ENCODE data around the gene MCOLN1. TPM values are rescaled to one million over a fixed set of nuclear protein-coding genes. Genes with fewer than 3 reads are reported as not detected.
A peak's percentile ranks its signal among the peaks of the same experiment; 100 is the strongest.

The MCOLN1 gene
- total and polyA plus RNA-seq, 9 of the 15 experiments (the other 6 are each of a cell fraction or from before 2014, with no cell fraction given): 0.25 to 15.4 (median 7.1) TPM

- Histone ChIP-seq H3K4me3 (no peak overlapping the region), H3K9me3 (replicated peaks; ENCODE audit: control insufficient read depth, insufficient read depth, low read depth, low read length) (no peaks in the 10 kb centered on the region), H3K9me1 (ENCODE audit: control insufficient read depth, insufficient read depth, low read length) (no peaks in the 10 kb centered on the region), H3K27me3 (ENCODE audit: control insufficient read depth in 2 of 2, insufficient read depth in 2 of 2, low read length in 2 of 2) (no peaks in the 10 kb centered on the region), H2AFZ (ENCODE audit: low read depth, low read length) (no peak overlapping the region), H3K79me2 (ENCODE audit: control insufficient read depth, insufficient read depth, low read length) (no peaks in the 10 kb centered on the region), H3K4me1 (replicated peaks in 1 of 2; ENCODE audit: control insufficient read depth in 2 of 2, insufficient read depth in 2 of 2, low read length in 2 of 2) (peaks cover 24 to 35% of the 10 kb centered on the region in 2 experiments), H3K9ac (ENCODE audit: insufficient read depth in 1 of 2, low read depth in 2 of 2, low read length in 2 of 2) (no peak overlapping the region), H3K36me3 (ENCODE audit: control insufficient read depth, insufficient read depth, low read length) (no peaks in the 10 kb centered on the region), H4K20me1 (replicated peaks; ENCODE audit: control insufficient read depth, insufficient read depth, low read length) (no peaks in the 10 kb centered on the region), H3K27ac (ENCODE audit: extremely low read depth, low read depth, low read length) (no peak overlapping the region), H3K4me2 (ENCODE audit: insufficient read depth, low read length) (no peak overlapping the region)
- FAIRE-seq (peak; percentile 35), DNase-seq (ENCODE audit: extremely low read depth in 1 of 4, low spot score in 3 of 4) (peak in 1 of 4 experiments; percentile 76), ATAC-seq (no peak)
- intact Hi-C loops (cut with micrococcal nuclease): no loop called here
- WGBS (ENCODE audit: insufficient coverage, low coverage, missing lambda C conversion rate): 0% methylated on average over 3 of the region's 3 CpGs
- in situ Hi-C loops (cut with MboI): no loop called here
- POLR2A ChIA-PET: interaction anchor here (1.6 kb wide), 1 partner anchor 13 kb away, joined by 4 read pairs; no protein-coding TSS in a partner anchor
- CTCF ChIA-PET (ENCODE audit: low intra/inter-chr PET ratio): no interaction called here
- no TSS peak for BruUV-seq (replicated peaks)
- TF ChIP-seq POLR2G (IDR thresholded peaks at IDR 0.05; ENCODE audit: low read depth, low read length) (no peak), ARHGAP35 (IDR thresholded peaks at IDR 0.05; ENCODE audit: partially characterized antibody) (no peak), MNT (conservative IDR thresholded peaks at IDR 0.05) (no peak), FOXM1 (IDR thresholded peaks at IDR 0.05; ENCODE audit: low read depth) (no peak), FOXM1 (CRISPR knock-in tag; IDR thresholded peaks at IDR 0.05; ENCODE audit: low read depth) (no peak), RBM15 (IDR thresholded peaks at IDR 0.05; ENCODE audit: insufficient read depth, low read length) (no peak), ZNF282 (CRISPR knock-in tag; IDR thresholded peaks at IDR 0.05) (no peak), SRSF7 (optimal IDR thresholded peaks at IDR 0.05; ENCODE audit: low read depth, low read length) (no peak), NCOA1 (IDR thresholded peaks at IDR 0.05; ENCODE audit: low read depth) (peak; percentile 60), MYBL2 (IDR thresholded peaks at IDR 0.05; ENCODE audit: low read depth) (no peak), MYBL2 (CRISPR knock-in tag; IDR thresholded peaks at IDR 0.05; ENCODE audit: borderline replicate concordance) (no peak), SNAPC5 (CRISPR knock-in tag; IDR thresholded peaks at IDR 0.05) (no peak), TARDBP (IDR thresholded peaks at IDR 0.05) (no peak), ZNF23 (CRISPR knock-in tag; IDR thresholded peaks at IDR 0.05) (no peak), EHMT2 (IDR thresholded peaks at IDR 0.05) (peak; percentile 99), ZFX (CRISPR knock-in tag; IDR thresholded peaks at IDR 0.05) (no peak), PTRF (tag; IDR thresholded peaks at IDR 0.05) (no peak), FOXK1 (CRISPR knock-in tag; IDR thresholded peaks at IDR 0.05; ENCODE audit: borderline replicate concordance) (no peak), ZNF277 (CRISPR knock-in tag; IDR thresholded peaks at IDR 0.05; ENCODE audit: borderline replicate concordance) (no peak), STAT6 (CRISPR knock-in tag; IDR thresholded peaks at IDR 0.05) (no peak)
These were observed 12.8 kb upstream of the MCOLN1 start for GRCh38 chr19:7509625-7510024.

Measured in K562 (cell line).